Heart left ventricle (tissue), 13 donors: ENCODE measurements around the gene SDHB.

Experiments
- POLR2A ChIP-seq, 2 donors: fragments of 450-650 bp; IDR thresholded peaks; one replicate each; pipeline ENCODE4 v1.6.1; 2017; ENCODE audit warnings: antibody characterized with exemption in 2 of 2, mild to moderate bottlenecking in 2 of 2, moderate library complexity in 2 of 2
- TF ChIP-seq, protein P1 (sequence below), 12 donors: fragments of 200-600 bp; sonication (generic) in 4 of 12; IDR thresholded peaks; one replicate each; pipeline versions ENCODE4 v1.5.0 to v1.8.0; 2018 to 2022; ENCODE audit warnings: antibody characterized with exemption in 12 of 12, mild to moderate bottlenecking in 5 of 12
- donor health status: ischemic (EF 13 %, LVEDD 7.1; RV severe dilation, severe dysfunction).
- donor health status: DM: no; HTN: yes; CAD: no.
- donor health status: DM: no; HTN: no; CAD: no.
- donor health status: ischemic (EF 25% LVEDD 6.9; RV normal size, moderate dysfunction).
- donor health status: ischemic (EF 25% LVEDD 5.7; RV mildly dilated, moderate dysfunction).
- donor health status: ischemic (EF 35%, LVEDD 5.7; RV mildly dilated, moderate dysfunction).
- donor health status: nonischemic (EF 11% LVEDD 7.7; RV severe dilation, severe dysfunction).
- donor health status: DM: yes; HTN: yes; CAD: no.
- donor health status: PGD.
- donor health status: ischemic (EF 29% LVEDD 5.4; RV normal size, mild dysfunction).
- donor health status: nonischemic (EF 23%, LVEDD 6.1; RV moderate dilation, normal function).

DNA sequence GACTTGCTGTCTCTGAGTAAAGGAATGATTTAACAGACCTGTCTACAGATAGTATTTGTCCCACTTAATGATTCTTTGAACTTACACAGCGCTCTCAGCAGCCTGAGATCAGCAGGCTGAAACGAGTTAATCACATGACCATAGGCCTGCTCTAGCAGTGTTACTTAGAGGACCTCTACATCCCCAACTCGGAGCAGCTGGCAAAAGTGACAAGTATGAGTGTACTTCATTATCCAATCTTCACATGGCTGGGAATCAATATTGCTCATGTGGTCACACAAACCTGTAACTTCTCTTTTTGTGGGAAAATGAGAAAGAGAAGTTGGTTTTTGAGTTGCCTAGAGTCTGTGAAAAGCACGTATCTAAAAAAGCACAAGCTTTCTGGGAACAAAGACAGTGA lies 30.7 kb downstream of the SDHB start:
- TF ChIP-seq POLR2A (IDR thresholded peaks at IDR 0.05) = no peak
- TF ChIP-seq, protein P1, sequence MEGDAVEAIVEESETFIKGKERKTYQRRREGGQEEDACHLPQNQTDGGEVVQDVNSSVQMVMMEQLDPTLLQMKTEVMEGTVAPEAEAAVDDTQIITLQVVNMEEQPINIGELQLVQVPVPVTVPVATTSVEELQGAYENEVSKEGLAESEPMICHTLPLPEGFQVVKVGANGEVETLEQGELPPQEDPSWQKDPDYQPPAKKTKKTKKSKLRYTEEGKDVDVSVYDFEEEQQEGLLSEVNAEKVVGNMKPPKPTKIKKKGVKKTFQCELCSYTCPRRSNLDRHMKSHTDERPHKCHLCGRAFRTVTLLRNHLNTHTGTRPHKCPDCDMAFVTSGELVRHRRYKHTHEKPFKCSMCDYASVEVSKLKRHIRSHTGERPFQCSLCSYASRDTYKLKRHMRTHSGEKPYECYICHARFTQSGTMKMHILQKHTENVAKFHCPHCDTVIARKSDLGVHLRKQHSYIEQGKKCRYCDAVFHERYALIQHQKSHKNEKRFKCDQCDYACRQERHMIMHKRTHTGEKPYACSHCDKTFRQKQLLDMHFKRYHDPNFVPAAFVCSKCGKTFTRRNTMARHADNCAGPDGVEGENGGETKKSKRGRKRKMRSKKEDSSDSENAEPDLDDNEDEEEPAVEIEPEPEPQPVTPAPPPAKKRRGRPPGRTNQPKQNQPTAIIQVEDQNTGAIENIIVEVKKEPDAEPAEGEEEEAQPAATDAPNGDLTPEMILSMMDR (IDR thresholded peaks at IDR 0.05) = no peak
